Stimulated activated CD4-positive, alpha-beta T cell treated with anti-CD3 and anti-CD28 coated beads, Interleukin-4, amount 100 ng/mL, for 1 hour (primary cell): ENCODE measurements around the gene KRTAP5-9.
"Not testable (repeated sequence)": the region's sequence is repeated elsewhere in the genome, so short reads cannot be mapped to it uniquely, and the experiment has no call there.

Experiments
- DNase-seq: peaks from one replicate; pipeline ENCODE4 v3.0.0-alpha.2; 2020

The KRTAP5-9 gene, protein sequence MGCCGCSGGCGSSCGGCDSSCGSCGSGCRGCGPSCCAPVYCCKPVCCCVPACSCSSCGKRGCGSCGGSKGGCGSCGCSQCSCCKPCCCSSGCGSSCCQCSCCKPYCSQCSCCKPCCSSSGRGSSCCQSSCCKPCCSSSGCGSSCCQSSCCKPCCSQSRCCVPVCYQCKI

DNA sequence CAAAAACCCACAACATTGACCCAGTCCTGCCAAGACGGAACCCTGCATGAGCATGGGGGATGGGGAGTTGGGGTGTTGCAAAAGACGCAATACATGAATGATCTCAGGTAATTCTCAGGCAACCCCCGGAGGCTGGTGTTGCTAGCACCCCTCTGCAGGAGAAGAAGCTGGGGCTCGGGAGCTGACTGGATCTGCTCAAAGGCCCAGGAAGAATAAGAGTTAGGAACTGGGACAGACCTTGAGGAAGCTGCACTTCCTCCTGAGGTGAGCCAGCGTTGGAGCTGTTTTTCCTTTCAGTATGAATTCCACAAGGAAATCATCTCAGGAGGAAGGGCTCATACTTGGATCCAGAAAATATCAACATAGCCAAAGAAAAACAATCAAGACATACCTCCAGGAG is at the start of gene KRTAP5-9:
Gene KRTAP5-9 (plus strand): TSS at position 301 of the 400 bp plus-strand sequence. CDS start 238 bp downstream, outside the sequence.
- no peak for DNase-seq

DNA sequence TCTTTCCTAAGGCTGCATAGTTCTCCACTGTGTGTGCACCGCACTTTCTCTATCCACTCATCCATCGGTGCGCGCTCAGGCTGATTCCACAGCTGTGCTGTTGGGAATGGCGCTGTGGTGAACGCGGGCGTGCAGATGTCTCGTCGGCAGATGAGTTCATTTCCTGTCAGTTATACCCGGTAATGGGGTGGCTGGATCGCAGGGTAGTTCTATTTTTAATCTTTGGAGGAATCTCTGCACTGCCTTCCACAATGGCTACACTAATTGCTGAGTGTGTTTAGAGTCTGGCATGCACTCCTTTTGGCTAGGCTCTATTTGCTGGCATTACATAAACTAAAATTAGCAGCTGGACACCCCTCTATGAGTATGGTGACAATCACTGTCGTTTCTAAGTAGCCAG is 49.1 kb upstream of the KRTAP5-9 start:
- no peak for DNase-seq

DNA sequence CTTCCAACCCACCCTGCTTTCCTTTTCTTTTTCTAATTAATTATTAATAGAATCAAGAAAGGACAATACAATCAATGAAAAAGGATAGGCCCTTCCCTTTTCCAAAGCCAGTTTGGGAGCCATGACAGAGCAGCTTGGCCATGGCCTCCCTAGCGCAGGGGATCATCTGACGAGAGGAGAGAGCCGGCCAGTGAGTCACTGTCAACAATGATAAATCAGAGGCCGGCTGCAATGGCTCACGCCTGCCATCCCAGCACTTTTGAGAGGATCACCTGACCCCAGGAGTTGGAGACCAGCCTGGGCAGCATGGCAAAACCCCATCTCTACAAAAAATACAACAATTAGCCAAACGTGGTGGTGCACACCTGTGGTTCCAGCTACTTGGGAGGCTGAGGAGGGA is 48.7 kb upstream of the KRTAP5-9 start:
- no peak for DNase-seq

DNA sequence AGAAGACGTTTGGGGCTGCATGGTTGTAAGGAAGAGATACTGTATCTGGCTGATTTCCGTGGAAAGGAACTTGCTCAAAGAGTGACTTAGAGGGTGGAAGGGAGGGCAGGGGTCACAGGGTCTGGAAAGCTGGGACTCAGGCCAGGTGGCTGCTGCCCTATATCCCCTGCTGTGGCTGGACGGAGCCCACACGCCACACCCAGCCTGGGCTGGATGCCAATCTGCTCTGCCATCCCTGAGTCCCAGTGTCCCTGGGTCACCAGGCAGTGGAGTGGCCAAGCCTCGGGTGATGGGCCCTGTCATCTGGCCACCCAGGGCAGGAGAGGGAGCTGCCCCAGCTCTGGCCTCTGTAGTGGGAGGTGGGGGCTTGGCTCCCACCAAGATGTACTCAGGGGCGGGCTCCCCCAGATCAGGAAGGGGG is 47.6 kb upstream of the KRTAP5-9 start:
- DNase-seq = no peak

DNA sequence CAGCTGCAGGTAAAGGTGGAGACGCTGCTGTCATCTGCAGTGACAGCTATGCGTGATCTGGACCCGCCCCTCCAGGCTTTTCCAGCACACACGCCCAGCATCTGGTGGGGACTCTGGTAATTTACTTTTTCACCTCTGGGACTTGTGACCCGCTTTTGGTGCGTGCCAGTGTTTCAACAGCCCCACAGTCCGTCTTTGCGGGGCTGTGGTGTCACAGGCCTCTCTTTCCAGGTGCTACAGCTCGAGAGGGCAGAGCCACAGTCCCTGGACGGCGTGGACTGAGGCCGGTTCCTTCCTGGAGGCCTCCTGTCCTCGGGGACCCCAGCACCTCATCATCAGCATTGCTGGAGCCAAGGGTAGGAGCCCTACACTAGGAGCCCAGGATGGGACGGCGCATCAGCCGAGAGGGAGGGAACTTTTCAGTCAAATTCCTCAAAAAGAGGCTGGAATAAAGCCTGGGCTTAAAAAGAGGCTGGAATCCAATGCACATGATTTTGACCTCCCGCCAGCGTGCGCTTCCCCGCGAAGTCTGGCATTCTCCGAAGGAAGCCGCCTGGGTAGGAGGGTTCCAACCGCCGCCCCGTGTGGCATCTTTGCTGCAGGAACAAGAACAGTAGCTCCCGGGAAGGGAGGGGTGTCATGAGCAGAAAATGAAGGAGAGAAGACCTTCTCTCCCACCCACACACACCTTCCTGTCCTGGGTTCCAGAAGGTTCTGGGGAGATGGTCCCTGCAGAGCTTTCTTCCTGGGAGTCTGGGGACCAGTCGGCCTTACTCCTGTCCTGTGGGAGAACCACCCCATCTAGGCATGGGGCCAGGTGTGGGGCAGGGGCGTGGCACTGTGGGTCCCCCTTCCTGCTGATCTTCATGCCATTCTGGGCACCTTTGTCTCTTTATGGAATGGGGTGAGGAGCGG is 46.9 kb upstream of the KRTAP5-9 start:
- no peak for DNase-seq

DNA sequence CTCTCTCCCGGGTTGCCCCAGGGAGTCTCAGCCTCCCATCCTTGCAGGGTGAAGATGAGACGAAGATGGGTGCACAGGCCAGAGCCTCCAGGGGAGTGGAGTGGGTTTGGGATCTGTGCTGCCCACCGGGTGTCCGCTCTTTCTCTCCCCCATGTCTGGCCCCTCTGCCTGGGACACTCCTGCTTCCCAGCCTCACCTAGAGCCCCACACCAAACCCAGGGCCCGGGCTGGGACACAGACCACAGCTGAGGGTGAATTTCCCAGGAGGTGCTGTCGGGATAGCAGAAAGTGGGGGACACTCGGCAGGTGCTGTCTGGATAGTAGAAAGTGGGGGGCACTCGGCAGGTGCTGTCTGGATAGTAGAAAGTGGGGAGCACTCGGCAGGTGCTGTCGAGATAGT is 46.2 kb upstream of the KRTAP5-9 start:
- DNase-seq = no peak

DNA sequence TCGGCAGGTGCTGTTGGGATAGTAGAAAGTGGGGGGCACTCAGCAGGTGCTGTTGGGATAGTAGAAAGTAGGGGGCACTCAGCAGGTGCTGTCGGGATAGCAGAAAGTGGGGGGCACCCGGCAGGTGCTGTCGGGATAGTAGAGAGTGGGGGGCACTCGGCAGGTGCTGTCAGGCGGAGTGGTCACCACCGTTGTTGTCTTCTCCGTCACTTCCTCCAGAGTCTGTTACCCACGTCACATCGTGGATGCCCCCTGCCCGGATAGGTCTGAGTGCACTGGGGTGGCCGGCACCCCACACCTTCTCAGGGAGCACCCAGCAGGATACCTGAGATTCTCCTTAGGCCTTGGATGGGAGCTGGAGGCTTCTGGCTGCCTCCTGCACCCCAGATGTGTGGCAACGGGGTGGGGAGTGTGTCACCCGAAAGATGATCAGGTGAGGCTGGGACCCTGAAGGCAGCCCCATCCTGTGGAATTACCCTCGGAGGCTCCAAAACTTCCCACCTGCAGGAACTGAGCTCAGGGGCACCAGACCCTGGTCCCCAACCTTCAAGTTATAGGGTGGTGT is 45.3 kb upstream of the KRTAP5-9 start:
- no peak for DNase-seq

DNA sequence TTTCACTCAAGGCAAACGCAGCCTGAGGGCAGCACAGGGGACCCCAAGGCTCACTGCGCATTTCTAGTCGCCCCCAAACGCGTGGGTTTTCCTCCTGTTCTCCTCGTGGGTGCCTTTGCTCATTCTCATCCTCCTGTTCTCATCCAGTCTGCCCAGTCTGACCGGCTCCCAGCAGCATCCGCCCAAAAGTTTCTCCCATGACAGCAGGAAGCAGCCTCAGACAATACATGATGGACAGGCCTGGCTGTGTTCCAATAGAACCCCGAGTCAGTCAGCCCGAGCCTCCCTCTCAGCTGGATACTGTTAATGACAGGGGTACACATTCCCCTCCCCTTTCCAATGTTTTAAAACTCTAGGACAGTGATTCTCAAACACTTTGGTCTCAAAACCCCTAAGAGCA is 43.7 kb upstream of the KRTAP5-9 start:
- DNase-seq = no peak

DNA sequence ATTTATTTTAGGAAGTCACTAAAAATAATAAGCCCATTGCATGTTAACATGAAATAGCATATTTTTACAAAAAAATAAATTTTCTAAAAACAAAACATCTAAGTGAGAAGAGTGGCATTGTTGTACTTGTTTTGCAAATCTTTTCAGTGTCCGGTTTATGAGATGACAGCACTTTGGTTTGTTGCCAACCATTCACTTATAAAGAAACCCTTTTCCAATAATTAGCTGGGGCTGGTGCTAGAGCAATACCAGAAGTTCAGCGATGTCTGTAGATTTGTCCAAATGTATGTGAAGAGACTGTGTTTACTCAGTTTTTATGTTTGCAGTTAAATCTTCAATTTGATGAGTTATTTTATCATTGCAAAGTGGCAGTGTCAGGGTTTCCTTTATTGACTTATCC is 43.2 kb upstream of the KRTAP5-9 start:
- DNase-seq = no peak

DNA sequence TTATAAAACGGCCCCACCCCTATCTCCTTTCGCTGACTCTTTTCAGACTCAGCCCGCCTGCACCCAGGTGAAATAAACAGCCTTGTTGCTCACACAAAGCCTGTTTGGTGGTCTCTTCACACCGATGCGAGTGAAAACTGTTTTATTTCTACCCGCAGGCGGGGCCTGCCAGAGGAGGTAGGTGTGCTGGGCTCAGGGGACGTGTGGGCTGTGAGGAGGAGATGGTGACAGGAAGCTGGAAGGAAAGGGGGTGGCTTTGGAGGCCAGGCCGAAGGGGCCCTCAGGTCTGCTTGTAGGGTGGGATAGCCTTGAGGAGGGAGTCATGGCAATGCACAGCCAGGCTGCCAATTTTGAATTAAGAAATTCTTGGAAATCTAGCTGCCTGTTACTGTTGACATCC is 42.4 kb upstream of the KRTAP5-9 start:
- no peak for DNase-seq

DNA sequence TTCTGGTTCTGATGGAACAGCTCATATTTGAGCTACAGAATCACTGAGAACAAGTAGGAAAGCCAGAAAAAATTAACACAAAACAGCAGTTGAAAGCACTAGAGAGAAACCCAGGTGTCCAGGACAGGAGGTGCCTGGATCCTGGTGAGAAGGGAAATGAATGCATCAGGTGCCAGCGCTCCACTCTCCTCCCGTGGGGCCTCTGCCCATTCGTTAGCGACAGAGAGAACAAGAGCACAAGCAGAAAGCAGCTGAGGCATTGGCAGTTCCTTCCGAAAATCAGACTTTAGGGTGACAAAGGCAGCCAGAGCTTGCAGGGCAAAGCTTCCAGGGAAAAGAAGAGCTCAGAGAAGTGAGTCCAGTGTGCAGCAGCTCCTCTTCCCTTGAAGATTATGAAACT is 41.1 kb upstream of the KRTAP5-9 start:
- DNase-seq = no peak

DNA sequence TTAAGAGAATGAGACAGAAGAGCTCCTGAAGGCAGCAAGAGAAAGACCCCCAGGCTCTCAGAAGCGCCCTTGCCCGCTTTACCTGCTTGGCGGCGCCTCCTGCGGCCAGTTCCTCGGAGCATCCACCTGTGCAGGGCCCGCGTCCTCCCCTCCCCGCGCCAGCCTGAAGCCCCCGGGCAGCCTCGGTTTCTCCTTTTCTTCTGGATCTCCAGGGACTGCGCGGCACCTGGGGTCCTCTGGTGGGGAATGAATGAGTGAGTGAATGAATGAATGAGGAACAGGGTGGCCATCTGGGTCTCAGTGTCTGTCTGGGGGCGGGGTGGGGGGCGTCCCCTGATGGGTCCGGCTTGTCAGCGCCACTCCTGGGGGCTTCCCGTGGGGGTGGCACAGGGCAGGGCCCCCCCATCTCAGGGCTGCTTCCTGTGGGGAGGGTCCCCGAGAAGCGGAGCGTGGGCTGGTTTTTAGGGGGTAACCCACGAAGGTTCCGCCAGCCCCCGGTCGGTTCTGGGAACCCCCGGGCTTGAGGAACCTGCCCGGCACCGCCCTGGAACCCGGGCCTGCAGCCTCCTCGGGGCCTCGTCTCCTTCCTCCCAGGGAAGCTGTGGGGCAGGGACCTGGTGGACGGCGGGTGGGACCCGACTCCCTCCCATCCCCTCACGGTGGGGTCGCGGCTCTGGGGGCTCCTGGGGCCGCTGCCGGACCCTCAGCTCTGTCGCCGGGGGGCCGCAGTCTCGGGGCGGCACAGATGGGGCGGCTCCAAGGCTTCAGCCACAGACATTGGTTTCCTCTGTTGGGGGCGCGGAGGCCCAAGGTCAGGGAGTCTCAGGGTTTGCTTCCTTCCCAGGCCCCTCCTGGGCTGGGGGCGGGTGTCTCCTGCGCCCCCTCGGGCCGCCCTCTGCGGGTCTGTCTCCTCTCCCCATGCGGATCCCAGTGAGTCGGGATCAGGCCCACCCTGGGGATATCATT is 29.4 kb upstream of the KRTAP5-9 start:
- no peak for DNase-seq

DNA sequence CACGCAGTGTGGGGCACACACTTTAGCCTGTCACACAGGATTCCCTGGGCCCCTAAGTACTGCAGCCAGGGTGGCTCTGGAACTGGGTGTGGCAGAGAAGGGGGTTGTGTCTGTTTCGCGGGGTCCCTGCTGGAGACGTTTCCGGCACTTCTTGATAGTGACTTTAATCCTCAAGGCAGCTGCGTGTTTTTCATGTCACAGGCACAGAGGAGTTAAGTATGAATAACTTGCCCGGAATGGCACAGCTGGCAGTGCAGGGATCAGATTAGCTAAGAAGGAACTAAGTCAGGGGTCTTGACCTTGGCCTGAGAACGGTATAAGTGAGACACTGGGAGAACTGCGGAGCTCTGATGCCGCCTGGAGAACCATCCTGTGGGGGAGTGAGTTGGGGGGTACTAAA is 28.7 kb upstream of the KRTAP5-9 start:
- no peak for DNase-seq

DNA sequence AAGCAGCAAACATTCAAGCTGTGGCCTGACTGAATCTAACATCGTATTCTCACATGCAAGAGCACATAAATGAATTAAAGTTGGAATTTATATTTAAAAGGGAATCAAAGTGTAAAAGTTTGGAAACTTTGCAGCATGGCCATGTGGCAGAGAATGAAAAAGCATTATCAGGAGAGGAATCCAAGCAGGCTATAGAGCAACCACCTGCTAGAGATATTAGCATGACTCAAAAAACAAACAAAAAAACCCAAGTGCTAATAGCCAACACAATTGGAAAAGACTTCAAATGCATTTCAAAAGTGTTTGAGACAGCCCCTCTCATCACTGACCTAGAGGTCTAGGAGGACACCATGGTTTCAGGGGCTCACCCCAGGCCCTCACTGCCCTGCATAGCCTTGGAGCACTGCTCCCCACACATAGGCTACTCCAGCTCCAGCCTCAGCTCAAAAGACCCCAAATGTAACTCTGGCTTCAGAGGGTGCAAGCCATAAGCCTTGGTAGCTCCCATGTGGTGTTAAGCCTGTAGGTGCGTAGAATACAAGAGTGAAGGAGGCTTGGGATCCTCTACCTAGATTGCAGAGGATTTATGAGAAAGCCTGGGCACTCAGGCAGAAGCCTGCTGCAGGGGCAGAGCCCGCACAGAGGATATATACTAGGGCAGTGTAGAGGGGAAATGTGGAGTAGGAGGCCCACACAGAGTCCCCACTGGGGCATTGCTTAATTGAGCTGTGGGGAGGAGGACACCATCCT is 22.9 kb upstream of the KRTAP5-9 start:
- no peak for DNase-seq

DNA sequence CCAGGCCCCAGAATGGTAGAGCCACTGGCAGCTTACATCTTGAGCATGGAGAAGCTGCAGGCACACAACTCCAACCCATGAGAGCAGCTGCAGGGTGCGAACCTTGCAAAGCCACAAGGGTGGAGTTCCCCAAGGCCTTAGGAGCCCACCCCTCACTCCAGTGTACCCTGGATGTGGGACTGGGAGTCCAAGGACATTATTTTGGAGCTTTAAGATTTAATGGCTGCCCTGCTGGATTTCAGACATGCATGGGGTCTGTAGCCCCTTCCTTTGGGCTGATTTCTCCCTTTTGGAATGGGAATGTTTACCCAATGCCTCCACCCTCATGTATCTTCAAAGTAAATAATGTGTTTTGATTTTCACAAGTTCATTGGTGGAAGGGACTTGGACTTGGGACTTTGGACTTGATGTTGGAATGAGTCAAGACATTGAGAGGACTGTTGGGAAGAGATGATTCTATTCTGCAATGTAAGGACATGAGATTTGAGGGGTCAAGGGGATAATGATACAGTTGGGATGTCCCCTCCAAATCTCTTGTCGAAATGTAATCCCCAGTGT is 22.2 kb upstream of the KRTAP5-9 start:
- no peak for DNase-seq

DNA sequence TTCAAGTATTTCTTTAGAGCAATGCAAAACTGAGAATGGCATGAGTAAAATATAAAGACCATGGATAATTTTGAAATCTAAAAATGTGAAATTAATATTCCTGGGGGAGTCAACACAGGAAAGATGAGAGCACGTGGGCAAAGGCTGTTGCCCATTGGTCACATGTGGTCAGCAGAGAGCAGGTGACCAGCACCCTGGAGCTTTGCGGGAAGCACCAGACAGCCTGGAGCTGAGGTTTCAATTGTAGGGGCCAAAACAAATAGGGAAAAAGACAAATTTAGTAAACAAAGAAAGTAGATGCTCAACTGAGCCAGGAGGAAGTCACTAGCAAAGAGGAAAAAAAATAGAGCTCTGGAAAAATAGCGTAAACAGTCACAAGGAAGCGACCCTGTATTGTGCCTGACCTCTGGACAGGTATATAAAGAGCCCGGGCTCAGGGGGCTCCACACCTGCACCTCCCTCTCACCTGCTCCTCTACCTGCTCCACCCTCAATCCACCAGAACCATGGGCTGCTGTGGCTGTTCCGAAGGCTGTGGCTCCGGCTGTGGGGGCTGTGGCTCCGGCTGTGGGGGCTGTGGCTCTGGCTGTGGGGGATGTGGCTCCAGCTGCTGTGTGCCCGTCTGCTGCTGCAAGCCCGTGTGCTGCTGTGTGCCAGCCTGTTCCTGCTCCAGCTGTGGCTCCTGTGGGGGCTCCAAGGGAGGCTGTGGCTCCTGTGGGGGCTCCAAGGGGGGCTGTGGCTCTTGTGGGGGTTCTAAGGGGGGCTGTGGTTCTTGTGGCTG is 21.2 kb upstream of the KRTAP5-9 start, which contains the start of gene KRTAP5-7:
Gene KRTAP5-7 (plus strand): TSS at position 472 of the 780 bp plus-strand sequence. CDS start 34 bp downstream, at position 506.
- not testable (repeated sequence) for DNase-seq

DNA sequence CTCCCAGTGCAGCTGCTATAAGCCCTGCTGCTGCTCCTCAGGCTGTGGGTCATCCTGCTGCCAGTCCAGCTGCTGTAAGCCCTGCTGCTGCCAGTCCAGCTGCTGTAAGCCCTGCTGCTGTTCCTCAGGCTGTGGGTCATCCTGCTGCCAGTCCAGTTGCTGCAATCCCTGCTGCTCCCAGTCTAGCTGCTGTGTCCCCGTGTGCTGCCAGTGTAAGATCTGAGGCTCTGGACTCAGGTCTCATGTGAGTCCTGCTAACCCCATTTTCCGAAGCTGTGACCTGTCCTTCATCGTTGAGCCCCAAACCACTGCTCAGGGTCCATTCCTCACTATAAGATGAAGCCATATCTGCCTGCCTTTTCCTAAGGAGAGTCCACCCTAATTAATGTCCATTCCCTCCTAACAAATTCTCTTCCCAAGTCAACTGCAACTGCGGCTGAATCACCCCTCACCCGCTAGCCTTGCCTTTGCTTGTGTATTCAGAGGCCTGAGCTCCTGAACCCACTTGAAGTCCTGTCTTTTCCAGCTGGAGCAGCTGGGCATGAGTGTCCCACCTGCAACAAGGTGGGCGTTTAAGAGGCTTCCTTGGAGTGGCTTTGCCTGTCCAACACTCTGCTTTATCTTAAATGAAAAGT is 20.5 kb upstream of the KRTAP5-9 start:
- no peak for DNase-seq

DNA sequence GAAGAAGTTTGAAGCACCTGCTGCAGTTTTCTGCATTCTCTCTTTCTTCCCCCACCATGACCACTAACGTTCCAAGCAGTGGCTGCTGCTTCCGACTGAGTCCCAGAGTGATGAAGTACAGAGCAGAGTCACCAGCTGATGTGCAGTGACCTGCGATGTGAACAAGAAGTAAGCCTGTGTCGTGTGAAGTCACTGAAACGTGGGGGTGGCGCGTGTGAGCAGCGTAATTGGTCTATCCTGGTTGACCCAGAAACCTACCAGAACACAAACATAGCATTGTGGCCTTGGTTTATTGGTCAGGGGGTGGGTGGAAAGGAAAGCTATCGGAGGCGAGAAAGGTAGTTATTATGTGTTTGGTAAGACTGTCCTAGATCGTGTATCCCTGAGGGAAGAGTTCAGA is 17.6 kb upstream of the KRTAP5-9 start:
- DNase-seq = no peak

DNA sequence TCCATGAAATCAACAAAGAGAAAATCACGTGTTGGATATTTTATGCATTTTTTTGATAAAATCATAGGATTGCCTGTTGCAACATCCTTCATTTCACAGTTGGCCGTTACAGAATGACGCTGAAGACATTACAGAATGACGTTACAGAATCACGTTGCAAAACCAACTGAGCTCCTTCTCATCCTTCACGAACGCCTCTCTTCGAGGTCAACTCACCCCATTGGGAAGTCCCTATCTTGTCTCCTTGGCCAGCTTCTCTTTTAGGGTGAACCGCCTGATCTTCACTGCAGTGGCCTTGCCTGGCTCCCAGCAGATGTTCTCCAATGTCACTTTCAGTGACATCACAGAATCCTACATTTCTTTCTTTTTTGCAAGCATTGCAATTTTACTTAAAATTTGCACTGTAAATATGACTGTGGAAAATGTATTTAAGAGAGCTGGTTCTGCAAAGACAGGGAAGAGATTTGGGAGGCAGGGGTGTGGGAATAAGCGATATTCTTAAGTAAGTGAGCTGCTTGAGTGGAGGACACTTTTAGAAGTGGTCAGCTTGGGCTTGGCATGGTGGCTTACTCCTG is 16.1 kb upstream of the KRTAP5-9 start:
- DNase-seq = no peak
